ENCODE data around the gene PLEKHM2.

PLEKHM2 gene

GRCh38 chr1:15734296-15734695, 50.2 kb downstream of the PLEKHM2 start:
- TF ChIP-seq RARB (CRISPR knock-in tag; IDR thresholded peaks at IDR 0.05): no peak
- TF ChIP-seq, protein P1, sequence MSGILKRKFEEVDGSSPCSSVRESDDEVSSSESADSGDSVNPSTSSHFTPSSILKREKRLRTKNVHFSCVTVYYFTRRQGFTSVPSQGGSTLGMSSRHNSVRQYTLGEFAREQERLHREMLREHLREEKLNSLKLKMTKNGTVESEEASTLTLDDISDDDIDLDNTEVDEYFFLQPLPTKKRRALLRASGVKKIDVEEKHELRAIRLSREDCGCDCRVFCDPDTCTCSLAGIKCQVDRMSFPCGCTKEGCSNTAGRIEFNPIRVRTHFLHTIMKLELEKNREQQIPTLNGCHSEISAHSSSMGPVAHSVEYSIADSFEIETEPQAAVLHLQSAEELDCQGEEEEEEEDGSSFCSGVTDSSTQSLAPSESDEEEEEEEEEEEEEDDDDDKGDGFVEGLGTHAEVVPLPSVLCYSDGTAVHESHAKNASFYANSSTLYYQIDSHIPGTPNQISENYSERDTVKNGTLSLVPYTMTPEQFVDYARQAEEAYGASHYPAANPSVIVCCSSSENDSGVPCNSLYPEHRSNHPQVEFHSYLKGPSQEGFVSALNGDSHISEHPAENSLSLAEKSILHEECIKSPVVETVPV (CRISPR knock-in tag; IDR thresholded peaks at IDR 0.05): no peak
- no peak for TF ChIP-seq ZNF565 (CRISPR knock-in tag; conservative IDR thresholded peaks at IDR 0.05; ENCODE audit: low read depth)
- no peak for TF ChIP-seq CSDC2 (CRISPR knock-in tag; IDR thresholded peaks at IDR 0.05)
- TF ChIP-seq, protein P2, sequence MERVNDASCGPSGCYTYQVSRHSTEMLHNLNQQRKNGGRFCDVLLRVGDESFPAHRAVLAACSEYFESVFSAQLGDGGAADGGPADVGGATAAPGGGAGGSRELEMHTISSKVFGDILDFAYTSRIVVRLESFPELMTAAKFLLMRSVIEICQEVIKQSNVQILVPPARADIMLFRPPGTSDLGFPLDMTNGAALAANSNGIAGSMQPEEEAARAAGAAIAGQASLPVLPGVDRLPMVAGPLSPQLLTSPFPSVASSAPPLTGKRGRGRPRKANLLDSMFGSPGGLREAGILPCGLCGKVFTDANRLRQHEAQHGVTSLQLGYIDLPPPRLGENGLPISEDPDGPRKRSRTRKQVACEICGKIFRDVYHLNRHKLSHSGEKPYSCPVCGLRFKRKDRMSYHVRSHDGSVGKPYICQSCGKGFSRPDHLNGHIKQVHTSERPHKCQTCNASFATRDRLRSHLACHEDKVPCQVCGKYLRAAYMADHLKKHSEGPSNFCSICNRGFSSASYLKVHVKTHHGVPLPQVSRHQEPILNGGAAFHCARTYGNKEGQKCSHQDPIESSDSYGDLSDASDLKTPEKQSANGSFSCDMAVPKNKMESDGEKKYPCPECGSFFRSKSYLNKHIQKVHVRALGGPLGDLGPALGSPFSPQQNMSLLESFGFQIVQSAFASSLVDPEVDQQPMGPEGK (CRISPR knock-in tag; IDR thresholded peaks at IDR 0.05; ENCODE audit: borderline replicate concordance): no peak
- TF ChIP-seq OSR1 (CRISPR knock-in tag; IDR thresholded peaks at IDR 0.05): no peak
- TF ChIP-seq, protein P3, sequence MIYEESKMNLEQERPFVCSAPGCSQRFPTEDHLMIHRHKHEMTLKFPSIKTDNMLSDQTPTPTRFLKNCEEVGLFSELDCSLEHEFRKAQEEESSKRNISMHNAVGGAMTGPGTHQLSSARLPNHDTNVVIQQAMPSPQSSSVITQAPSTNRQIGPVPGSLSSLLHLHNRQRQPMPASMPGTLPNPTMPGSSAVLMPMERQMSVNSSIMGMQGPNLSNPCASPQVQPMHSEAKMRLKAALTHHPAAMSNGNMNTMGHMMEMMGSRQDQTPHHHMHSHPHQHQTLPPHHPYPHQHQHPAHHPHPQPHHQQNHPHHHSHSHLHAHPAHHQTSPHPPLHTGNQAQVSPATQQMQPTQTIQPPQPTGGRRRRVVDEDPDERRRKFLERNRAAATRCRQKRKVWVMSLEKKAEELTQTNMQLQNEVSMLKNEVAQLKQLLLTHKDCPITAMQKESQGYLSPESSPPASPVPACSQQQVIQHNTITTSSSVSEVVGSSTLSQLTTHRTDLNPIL (CRISPR knock-in tag; IDR thresholded peaks at IDR 0.05; ENCODE audit: low read depth): no peak
- TF ChIP-seq TCF4 (CRISPR knock-in tag; IDR thresholded peaks at IDR 0.05; ENCODE audit: borderline replicate concordance): no peak
- no peak for ATAC-seq

GRCh38 chr1:15734901-15735300, 50.8 kb downstream of the PLEKHM2 start:
- no peak for ATAC-seq
- TF ChIP-seq, protein P4, sequence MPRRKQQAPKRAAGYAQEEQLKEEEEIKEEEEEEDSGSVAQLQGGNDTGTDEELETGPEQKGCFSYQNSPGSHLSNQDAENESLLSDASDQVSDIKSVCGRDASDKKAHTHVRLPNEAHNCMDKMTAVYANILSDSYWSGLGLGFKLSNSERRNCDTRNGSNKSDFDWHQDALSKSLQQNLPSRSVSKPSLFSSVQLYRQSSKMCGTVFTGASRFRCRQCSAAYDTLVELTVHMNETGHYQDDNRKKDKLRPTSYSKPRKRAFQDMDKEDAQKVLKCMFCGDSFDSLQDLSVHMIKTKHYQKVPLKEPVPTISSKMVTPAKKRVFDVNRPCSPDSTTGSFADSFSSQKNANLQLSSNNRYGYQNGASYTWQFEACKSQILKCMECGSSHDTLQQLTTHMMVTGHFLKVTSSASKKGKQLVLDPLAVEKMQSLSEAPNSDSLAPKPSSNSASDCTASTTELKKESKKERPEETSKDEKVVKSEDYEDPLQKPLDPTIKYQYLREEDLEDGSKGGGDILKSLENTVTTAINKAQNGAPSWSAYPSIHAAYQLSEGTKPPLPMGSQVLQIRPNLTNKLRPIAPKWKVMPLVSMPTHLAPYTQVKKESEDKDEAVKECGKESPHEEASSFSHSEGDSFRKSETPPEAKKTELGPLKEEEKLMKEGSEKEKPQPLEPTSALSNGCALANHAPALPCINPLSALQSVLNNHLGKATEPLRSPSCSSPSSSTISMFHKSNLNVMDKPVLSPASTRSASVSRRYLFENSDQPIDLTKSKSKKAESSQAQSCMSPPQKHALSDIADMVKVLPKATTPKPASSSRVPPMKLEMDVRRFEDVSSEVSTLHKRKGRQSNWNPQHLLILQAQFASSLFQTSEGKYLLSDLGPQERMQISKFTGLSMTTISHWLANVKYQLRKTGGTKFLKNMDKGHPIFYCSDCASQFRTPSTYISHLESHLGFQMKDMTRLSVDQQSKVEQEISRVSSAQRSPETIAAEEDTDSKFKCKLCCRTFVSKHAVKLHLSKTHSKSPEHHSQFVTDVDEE (CRISPR knock-in tag; IDR thresholded peaks at IDR 0.05): no peak
- no peak for TF ChIP-seq ARNTL (CRISPR knock-in tag; IDR thresholded peaks at IDR 0.05; ENCODE audit: borderline replicate concordance, low read depth)
- TF ChIP-seq PPARA (CRISPR knock-in tag; IDR thresholded peaks at IDR 0.05; ENCODE audit: borderline replicate concordance): no peak
- no peak for TF ChIP-seq BACH2 (CRISPR knock-in tag; IDR thresholded peaks at IDR 0.05; ENCODE audit: borderline replicate concordance)
- TF ChIP-seq, protein P2 (CRISPR knock-in tag; IDR thresholded peaks at IDR 0.05; ENCODE audit: borderline replicate concordance): no peak
- TF ChIP-seq ZFP30 (CRISPR knock-in tag; IDR thresholded peaks at IDR 0.05): no peak
- TF ChIP-seq SNAI2 (CRISPR knock-in tag; IDR thresholded peaks at IDR 0.05): no peak
- TF ChIP-seq RARB (CRISPR knock-in tag; IDR thresholded peaks at IDR 0.05): no peak
- TF ChIP-seq ISL1 (CRISPR knock-in tag; IDR thresholded peaks at IDR 0.05): no peak
- no peak for TF ChIP-seq ZFP3 (CRISPR knock-in tag; IDR thresholded peaks at IDR 0.05)
- TF ChIP-seq GLIS3 (CRISPR knock-in tag; IDR thresholded peaks at IDR 0.05): no peak
- no peak for TF ChIP-seq ZNF8 (CRISPR knock-in tag; IDR thresholded peaks at IDR 0.05)
- TF ChIP-seq, protein P3 (CRISPR knock-in tag; IDR thresholded peaks at IDR 0.05; ENCODE audit: low read depth): no peak
- no peak for TF ChIP-seq TOX (CRISPR knock-in tag; IDR thresholded peaks at IDR 0.05; ENCODE audit: borderline replicate concordance)
- TF ChIP-seq ZNF565 (CRISPR knock-in tag; conservative IDR thresholded peaks at IDR 0.05; ENCODE audit: low read depth): no peak
- no peak for TF ChIP-seq CSDC2 (CRISPR knock-in tag; IDR thresholded peaks at IDR 0.05)
- TF ChIP-seq ESRRG (CRISPR knock-in tag; IDR thresholded peaks at IDR 0.05): no peak
- TF ChIP-seq ZNF70 (CRISPR knock-in tag; IDR thresholded peaks at IDR 0.05): no peak
- TF ChIP-seq, protein P1 (CRISPR knock-in tag; IDR thresholded peaks at IDR 0.05): no peak
